ENCODE measurements around the gene FKBP2.

FKBP2 gene

DNA sequence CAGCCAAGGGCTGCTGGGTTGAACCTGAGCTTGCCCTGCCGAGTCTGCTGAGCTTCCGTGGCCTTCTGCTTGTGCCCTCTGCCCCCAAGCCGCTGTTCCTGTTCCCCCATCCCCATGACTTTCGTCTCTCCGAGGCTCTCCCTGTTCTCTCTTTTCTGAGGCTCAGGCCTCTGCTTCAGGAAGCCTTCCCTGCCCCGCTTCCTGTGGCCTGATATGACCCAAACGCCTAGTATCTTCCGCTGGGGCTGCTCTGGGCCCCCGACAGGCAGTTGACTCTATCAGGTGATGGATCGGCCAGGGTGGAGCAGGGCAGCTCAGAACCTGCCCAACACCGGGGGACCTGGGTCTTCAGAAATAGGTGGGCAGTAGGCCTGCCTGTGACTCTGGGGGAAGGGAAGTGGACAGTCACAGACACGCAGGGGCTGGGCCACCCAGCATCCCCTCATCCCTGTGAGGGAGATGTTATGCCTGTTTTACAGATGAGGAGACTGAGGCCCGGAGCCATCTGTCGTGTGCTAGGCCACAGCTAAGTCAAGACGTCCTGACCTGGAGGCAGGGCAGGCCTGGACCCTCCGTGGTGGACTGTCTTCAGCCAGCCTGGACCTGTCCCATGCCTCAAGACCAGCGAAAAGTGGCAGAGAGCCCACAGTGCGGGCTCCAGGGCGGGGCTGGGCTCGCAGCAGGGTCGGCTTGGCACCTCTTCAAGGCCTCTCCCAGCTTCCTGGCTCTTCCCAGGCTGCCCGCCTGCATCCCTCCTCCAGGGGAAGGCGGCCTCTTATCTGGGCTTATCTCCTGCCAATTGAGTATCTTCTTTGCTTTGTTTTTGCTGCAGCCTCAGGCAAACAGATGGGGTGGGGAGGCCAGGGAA is 27.4 kb downstream of the FKBP2 start:
- TF ChIP-seq ZFX (IDR thresholded peaks at IDR 0.05) (no peak), CTCF (conservative IDR thresholded peaks at IDR 0.05) (no peak)
- H3K27ac ChIP-seq = peak overlapping the region; percentile 95

- peak overlapping the region; percentile 95 for H3K27ac ChIP-seq
- TF ChIP-seq CTCF (conservative IDR thresholded peaks at IDR 0.05) (no peak), ZFX (IDR thresholded peaks at IDR 0.05) (peak; percentile 59; the same call in 1 of the 2 replicates)
These were observed 28.1 kb downstream of the FKBP2 start for GRCh38 chr11:64268893-64269539.

DNA sequence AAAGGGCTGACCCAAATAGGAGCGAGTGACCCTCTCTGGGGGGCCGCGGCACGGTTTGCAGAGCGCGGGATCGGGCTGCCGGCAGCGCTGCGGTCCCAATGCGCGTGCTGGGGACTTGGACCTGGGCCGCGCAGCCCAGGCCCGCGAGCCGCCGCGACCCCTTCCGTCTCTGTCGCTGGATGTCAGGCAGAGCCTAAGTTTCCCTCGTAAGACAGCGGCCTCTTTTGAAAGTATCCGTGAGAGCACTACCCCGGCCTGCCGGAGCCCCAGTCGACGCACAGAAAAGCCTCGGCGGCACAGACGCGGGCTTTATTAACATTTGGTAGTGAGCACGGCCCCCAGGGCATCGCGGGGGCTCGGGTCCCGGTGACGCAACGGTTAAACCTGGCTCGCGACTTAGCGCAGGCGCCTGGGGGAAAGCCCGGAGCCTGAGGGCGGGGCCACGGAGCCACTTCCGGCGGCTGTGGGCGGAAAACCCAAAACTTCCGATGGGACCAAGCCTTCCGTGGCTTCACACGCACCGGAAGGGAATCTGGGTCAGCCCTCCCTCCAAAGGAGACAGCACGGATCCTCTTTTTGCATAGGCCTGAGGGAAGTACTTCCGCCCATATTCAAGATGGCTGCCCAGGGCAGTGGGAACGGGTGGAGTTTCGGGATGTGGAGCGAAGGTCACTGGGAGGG is 28.8 kb downstream of the FKBP2 start:
- TF ChIP-seq ZFX (IDR thresholded peaks at IDR 0.05) (0 out of 2 replicates have a peak, but pooled peaks have one; percentile 31), CTCF (conservative IDR thresholded peaks at IDR 0.05) (no peak)
- peak overlapping the region; percentile 95 for H3K27ac ChIP-seq

GRCh38 chr11:64275031-64275800 is 34.3 kb downstream of the FKBP2 start:
- no peak overlapping the region for H3K27ac ChIP-seq
- no peak for TF ChIP-seq CTCF (conservative IDR thresholded peaks at IDR 0.05)
- TF ChIP-seq ZFX (IDR thresholded peaks at IDR 0.05) = no peak

GRCh38 chr11:64275841-64276240 is 34.9 kb downstream of the FKBP2 start:
- H3K27ac ChIP-seq = no peak overlapping the region
- TF ChIP-seq ZFX (IDR thresholded peaks at IDR 0.05) = no peak

DNA sequence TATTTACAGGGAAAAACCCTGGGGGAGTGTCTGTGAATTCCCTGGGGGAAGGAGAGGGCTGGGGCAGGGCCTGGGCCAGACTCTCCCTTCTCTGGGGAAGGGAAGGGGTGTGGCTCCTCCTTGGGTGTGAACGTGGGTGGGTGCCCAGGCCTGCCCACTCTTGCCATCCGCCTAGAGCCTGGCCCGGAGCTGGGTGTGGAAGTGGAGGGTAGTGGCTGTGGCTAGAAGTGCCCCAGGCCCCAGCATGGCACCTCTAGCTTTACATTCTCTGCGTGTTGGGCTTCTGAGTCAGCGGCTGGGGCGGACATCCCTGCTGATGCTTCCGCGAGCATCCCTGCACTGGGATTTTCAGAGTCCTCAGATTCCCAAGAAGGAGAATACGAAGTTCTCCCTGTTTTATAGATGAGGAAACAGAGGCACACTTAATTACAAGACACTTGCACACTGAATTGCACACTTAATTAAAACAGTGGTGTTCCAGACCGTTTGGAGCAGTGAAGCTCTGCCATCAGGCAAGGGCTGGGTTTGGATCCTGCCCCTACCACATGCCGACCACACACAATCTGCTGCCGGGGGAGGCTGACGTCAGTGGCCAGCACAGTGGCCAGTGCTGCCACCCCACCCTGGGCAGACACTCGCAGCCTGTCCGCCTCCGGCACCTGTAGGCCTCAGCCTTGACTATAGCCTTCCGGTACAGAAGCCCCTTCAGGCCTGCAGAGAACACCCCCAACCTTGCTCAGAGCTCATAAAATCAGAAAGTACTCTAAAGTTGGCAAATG is 35.9 kb downstream of the FKBP2 start:
- TF ChIP-seq CTCF (conservative IDR thresholded peaks at IDR 0.05) (no peak), ZFX (IDR thresholded peaks at IDR 0.05) (no peak)

More for the DNA sequence above, 35.9 kb downstream of the FKBP2 start:
- no peak overlapping the region for H3K27ac ChIP-seq
